ENCODE measurements around the gene BAG3.
"Not testable (repeated sequence)": the region's sequence is repeated elsewhere in the genome, so short reads cannot be mapped to it uniquely, and the experiment has no call there.

The BAG3 gene

DNA sequence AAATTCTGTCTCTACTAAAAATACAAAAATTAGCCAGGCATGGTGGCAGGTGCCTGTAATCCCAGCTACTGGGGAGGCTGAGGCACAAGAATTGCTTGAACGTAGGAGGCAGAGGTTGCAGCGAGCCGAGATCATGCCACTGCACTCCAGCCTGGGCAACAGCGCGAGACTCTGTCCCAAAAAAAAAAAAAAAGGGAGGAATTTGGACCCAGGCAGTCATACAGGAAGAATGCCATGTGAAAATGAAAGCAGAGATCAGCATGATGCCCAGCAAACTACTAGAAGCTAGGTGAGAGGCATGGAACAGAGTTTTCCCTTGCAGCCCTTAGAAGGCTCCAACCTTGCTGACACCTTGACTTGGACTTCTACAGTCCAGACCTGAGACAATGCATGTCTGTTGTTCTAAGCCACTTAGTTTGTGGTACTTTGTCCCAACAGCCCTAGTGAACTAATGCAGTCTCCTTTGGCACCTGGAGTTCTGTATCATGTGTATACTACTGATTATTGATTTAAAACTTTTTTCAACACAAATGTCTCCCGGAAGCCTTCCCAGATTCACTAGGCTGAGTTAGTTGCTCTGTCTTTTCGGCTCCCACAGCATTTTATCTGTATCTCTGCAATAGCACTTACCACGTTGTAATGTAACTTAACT is 10.2 kb upstream of the BAG3 start:
- no peak for DNase-seq

DNA sequence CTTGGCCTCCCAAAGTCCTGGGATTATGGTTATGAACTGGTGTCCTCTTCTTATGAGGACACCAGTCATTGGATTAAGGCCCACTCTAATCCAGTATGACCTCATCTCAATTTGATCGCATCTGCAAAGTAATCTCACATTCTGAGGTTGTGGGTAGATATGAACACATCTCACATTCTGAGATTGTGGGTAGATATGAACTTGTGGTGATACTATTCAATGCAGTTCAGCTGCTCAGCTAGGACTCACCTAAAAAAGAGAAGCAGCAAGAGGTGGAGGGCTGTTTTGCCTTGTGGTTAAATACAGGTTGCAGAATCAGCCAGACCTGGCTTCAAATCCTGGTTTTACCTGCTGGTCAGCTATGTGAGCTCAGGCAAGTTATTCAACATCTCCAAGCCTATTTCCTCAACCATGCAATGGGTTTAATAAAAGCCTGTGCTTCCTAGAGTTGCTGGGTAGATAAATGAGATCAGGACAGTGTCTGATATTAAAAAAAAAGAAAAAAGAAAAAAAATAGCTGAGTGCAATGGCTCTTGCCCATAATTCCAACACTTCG is 8.5 kb upstream of the BAG3 start:
- peak; percentile 63 for DNase-seq

DNA sequence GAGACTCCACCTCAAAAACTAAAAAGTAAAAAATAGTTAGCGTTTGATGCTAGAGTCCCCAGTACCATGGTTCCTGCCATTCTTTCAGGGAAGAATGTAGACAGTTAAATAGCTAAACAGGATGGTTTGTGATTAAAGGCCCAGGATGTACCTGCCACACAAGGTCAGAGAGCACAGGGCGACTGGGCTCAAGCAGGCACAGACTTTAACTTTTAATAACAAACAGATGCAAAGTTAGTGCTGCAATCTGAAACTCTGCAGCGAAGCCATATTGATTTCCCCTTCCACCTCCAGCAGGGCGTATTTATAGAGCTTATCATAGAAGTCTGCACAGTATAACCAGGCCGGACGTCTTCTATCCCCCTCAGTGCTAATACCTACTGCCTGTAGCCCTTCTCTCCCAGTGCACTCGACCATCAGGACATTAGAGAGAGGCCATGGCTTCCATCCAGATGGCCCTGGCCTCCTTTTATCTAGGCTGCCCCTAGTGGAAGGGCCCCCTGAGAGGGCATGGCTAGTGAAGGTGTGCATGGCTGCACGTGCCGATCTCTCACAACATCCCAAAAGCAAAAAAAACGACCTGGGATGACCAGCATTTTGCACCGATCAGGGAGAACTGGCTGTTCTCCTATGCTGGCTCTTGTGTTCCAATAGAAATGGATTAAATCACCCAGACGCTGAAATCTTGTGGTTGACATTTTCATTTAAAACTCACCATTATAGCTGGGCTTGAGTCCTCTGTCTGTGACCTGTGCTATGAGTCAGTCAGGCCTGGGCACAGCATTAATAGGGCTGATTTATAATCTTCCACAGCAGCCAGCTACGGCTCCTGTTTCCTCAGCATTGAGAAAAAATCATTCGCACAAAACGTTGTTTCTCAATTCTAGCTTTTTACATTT is 7.6 kb upstream of the BAG3 start:
- DNase-seq: no peak

DNA sequence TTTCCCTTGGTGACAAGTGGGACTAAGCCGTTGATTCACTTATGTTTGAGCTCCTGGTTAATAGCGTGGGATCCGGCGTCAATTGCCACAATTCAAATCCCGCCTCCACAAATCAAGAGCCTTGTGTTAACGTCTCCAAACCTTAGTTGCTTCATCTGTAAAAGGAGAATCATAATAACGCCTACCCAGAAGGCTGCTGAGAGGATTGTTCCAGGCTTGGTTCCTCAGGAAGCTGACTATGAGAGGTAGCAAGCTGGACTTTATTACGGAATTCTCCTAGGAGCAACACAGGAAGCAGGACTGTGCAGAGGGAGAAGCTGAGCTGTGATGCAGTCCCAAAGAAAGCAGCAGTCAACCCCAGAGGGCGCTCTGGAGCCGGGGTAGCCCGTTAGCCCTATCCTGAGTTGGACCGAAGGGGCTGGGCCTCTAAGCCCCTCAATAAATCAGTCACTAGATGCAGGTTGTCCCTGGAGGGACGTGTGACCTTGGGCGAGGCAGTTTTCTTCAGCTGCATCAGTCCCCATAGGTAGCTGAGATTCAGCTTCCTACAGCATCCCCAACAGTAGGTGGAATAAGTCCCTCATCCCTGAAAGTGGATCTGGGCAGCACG is 6.9 kb upstream of the BAG3 start:
- no peak for DNase-seq

DNA sequence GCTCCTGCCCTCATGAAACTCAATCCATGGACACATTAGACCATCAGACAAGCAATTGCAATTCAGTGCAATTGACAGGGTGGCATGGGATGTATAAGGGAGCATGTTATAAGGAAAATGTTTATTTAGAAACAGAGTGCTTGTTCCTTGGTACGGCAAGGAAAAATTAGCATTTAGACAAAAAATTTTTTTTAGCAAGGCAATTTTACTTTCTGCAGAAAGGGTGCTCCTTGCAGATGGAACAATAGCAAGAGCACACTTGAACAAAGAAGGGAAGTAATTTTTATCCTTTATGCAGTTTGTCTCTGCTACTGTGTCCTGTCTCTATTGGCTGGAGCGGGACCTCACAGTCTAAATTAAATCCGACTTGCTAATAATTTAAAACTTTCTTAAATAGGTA is 6.2 kb upstream of the BAG3 start:
- no peak for DNase-seq

DNA sequence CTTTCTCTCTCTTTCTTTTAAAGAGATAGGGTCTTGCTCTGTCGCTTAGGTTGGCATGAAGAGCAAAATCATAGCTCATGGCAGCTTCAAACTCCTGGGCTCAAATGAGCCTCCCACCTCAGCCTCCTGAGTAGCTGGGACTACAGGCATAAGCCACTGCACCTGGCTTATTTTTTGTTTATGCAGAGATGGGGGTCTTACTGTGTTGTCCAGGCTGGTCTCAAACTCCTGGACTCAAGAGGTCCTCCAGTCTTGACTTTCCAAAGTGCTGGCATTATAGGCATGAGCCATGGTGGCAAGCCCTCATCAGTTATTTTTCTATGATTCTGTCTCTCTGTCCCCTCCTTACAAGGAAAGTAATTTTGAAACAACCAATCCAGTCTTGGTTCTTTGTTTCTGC is 1.1 kb upstream of the BAG3 start:
- DNase-seq: no peak

DNA sequence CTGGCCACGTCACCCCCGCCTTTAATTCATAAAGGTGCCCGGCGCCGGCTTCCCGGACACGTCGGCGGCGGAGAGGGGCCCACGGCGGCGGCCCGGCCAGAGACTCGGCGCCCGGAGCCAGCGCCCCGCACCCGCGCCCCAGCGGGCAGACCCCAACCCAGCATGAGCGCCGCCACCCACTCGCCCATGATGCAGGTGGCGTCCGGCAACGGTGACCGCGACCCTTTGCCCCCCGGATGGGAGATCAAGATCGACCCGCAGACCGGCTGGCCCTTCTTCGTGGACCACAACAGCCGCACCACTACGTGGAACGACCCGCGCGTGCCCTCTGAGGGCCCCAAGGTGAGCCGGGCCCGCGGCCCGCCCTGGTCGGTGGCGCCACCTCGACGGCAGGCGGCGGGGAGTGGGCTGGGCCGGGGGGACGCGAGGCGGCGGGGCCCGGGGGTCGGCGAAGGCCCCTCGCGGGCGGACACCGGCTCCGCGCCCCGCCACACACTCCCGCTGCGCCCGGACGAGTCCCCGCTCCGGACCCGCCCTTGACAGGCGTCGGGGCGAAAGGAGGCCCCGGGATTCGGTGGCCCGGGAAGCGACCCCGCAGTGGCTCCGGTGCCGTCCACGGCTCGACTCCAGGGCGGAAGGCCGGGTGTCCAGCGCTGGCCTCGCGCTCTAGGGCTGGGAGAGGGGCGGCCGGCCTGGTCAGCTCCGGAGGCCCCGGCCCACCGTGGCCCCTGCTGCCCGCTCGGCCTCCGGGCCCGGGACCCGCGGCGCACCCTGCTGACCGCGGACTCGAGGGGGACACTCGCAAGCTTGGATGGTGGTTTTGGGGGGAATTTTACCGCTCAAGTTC is 557 bp downstream of the BAG3 start:
- DNase-seq: no peak

DNA sequence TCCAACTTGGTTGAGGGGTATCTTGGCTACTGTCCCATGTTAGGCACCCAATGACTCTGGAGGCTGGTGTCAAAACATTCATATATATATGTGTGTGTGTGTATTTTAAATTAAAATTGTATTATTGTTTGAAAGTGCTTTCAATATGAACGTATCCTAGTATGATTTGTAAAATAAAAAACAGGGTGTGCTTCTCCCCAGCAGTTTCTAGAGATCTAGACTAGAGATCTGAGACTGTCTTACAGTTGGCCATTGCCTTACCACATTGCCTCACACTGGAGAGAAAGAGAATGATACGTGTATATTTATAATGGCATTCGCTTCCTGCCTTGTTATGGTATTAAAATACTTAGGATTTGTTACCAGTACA is 1.2 kb downstream of the BAG3 start:
- peak; percentile 65 for DNase-seq

DNA sequence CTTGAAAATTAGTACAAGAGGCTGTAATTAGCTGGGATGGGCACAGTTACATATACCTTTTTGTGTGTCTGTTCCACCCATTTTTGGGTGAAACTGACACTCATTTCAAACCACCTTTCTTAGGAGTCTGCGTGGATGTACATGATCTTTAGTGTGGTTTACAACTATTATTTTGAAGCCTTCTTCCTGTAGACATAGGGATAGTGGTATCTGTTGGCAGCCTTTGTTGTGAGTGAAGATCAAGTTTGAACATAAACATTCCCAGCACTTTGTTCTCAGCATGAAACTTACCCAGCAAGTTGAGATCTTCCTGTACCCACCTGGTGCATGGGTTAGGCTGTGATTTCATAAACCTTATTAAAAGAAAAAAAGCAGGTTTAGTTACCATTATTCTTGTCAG is 2.0 kb downstream of the BAG3 start:
- DNase-seq: peak; percentile 47

DNA sequence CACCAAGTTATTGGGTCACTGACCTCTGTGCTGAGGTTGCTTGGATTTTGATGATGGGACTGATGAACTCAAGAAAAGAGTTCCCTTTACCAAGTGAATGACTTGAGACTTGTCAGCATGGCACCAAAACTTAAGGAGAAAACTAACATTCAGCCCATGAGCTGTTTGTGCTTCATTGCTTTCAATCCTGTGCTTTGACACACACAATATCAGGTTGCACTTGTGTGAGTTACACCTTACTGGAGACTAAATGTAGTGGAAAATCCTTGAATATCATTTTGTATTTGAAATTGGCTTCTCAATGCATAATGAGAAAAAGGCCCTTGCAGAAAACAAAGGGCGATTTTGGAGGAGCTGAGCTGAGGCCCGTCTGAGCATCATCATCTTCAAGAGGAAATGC is 2.7 kb downstream of the BAG3 start:
- no peak for DNase-seq

DNA sequence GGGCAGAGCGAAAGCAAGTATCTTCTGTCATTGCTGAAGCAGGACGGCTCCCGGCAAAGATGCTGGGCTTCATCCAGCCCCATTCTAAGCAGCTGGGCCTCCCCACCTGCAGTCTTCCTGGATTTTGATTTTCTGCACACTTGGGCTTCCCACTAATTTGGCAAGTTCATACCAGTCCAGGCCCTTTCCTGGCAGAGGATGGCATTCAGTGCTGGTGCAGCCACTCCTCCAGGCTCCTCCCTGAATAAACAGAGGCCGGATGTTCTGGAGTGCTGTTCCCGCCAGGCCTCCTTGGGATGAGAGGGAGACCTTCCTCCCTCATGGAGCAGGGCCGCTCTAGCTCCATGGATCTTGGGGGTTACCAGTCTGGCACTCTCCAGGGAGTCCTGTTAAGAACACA is 3.4 kb downstream of the BAG3 start:
- DNase-seq: no peak

DNA sequence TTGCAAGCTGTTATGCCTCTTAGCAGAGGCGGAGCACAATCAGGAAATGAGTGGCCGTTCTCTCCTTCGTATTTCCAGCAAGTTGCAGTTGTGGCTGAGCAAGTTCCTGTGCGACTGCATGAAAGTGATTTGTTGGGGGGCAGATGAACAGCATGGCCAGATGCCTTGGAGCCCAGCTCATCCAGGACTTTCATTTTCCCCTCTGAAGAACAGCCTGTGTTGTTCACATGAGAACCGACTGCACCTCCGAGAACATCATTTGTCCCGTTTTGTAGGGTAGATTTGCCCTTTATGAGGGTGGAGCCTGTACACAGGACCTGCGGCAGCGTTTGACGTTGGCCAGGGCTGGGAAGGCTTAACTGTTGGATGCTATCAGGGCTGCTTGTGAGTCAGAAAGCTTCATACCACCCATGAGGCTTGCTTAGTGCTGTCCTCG is 4.4 kb downstream of the BAG3 start:
- peak; percentile 53 for DNase-seq

DNA sequence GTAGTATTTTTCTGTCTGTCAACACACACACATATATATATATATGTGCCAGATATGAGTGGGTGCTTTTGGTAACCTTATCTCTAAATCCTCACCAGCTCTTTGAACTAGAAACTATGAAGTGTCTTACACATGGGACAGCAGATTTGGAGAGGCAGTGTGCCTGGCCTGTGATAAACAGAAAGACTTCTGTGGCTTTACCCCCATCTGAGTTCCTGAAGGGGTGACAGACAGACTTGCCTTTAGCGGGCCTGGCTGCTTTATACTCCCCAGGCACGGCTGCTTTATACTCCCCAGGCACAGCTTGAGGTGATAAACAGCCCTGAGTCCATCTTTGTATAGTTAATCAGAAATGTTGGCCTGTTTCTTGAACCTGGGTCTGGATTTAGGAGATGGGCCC is 5.6 kb downstream of the BAG3 start:
- no peak for DNase-seq

DNA sequence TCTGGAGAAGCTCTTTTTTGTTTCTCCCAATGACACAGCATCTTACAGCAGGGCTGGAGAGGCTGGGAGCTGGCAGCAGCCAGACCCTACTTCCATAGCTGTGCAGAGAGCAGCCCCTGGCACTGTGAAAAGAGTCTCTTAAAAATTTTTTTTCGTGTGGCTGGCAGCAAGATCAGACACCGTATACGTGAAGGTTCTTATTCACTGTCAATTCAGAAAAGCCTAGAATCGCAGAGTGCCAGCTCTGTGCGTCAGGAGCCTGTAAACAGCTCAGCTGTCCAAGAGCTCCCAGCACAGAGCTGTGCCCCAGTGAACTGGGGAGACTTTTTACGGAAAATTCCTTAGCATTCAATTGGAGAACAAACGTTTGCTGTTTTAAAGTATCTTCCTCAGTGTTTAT is 6.5 kb downstream of the BAG3 start:
- DNase-seq: no peak

DNA sequence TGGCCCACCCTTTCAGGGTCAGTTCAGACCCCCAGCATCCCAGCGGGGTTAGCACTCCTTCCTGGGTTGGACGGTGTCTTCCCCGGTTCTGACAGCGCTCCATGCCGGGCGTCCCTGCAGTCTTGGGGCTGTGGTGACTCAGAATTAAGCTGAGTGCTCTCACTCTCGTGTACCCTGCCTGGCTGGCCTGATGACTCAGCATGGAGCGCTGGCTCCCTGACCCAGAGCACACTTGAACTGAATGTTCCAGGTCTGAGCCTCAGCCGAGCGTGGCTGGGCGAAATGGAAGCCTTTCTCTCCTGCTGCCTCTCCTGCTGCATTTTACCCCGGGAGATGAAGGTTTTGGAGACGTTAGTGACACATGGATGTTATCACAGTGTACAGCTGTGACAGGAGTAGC is 7.1 kb downstream of the BAG3 start:
- DNase-seq: no peak

DNA sequence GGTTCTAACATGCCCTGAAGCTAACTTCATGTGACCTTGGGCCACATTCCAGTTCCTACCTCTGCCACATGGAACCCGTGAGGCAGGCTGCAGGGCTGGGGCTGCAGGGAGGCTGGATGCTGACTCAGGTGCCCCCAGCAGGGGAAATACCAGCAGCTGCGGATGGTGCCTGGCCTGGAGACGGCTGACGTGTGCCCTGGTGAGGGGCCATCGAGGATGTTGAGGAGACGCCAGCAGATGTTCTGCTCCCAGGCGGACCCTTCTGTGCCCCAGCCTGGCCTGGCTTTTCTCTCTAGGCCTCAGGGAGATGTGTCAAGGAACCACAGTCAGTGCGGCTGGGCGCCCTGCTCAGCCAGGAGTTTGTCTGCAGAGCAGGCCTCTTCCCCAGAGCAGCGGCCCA is 8.8 kb downstream of the BAG3 start:
- DNase-seq: no peak

DNA sequence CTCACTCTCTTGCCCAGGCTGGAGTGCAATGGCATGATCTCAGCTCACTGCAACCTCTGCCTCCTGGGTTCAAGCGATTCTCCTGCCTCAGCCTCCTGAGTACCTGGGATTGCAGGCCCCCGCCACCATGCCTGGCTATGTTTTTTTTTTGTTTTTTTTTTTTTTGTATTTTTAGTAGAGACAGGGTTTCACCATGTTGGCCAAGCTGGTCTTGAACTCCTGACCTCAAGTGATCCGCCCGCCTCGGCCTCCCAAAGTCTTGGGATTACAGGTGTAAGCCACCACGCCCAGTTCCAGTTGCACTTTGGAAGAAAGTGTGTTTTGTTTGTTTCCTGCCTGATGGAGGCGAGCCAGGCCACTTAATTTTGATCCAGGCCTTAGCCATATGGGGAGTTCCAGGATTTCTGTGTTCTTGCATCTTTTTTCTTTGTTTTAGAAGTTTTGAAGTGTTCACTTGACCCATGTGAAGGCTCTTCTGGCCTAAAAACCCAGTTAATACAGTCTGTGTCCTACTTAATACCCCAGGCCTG is 11.0 kb downstream of the BAG3 start:
- not testable (repeated sequence) for DNase-seq

DNA sequence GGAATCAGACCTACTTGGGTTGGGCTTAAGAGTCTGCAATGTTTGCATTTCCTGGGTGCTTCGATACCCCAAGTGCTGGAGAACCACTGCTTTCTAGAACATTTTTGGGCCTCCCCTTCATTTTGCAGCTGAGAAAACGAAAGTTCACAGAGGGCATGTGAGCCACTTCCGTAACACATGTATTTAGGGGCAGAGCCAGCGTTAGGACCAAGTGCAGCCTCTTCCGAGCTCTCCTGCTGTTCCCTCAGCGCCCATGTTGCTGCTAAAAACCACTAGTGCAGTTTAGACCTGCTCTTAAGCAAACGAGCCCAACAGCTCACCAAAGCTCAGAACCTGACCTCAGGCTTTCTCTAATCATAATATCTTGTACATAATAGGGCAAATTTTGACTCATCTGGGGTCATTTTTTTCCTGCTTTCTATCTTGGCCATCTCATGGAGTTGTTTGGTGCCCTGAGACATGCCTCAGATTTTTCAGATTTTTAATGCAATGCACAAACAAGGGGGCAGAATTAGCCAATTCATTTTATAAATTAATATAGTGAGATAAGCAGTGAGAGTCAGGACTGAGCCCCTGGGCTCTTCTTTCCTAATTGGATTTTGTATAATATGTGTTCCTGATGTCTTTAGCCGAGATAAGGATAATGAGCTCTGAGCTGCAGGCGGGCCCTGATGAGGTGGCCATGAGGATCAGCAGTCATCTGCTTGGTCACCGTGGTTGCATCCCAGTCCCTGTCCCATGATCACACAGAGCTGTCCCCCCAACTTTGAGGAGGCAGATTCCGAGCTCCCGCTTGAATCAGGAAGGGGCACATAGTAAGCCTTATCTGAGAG is 12.9 kb downstream of the BAG3 start:
- peak; percentile 75 for DNase-seq

DNA sequence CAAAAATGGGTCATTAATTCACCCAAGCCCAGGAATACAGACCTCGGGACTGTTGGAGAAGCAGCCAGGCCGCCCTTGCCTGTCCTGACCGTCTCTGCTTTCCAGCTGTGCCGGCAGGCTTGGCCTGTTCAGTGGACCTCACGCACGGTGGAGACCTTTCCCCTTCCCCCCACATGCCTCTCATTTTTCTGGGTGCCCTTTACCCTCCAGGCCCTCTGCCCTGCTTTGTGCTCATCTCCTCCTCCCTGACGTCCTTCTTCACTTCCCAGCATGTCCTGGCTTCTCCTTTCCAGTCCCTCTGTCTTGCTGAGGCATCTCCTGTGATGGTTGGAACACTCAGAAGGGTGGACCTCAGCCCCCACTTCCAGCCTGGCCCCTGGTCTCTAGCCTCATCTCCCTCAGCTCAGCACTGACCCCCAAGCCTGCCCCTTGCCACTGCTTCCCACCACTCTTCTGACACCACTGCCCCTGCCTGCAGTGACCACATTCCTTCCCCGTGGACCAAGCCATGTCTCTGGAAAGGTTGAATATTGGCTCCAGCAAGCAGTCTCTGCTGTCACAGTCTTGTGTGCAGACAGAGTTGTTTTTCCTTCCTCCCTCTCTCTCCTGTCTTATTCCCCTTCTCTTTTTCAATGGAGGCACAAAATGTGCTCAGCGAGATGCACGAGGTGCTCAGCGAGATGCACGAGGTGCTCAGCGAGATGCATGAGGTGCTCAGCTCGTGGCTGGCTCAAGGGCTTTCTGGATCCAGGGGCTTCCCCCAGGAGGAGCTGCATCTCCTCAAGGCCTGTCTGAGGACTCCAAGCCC is 14.9 kb downstream of the BAG3 start:
- no peak for DNase-seq

DNA sequence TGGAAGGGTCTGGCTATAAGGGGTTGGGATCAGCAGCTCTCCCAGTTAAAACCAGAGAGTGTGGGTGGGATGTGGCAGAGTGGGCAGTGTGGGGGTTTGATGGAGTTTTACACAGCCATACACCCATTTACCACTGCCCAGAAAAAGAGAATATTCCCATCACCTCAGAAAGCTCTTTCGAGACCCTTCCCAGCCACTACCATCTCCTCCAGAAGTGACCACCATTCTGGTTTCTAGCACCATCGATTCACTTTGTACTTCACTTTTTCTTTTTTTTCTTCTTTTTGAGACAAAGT is 15.5 kb downstream of the BAG3 start:
- DNase-seq: no peak

Measured in CD4-positive, alpha-beta T cell treated with Interleukin-17A for 1 hour (primary cell).